GM18873 (cell line): ENCODE measurements around the gene EIF5.
A peak's percentile ranks its signal among the peaks of the same experiment; 100 is the strongest.

ENCODE experiments used
- ATAC-seq: cut with Tn5 transposase; IDR thresholded peaks from one replicate; pipeline ENCODE4 v1.9.1; 2021; ENCODE audit warnings: mild to moderate bottlenecking, moderate library complexity, moderate number of reproducible peaks; ENCODE audit not compliant: unreplicated experiment, low FRiP score

EIF5 gene

GRCh38 chr14:103360548-103360947 is 26.5 kb downstream of the EIF5 start:
- no peak for ATAC-seq

- ATAC-seq = no peak
Observed at GRCh38 chr14:103361867-103362266, 27.8 kb downstream of the EIF5 start.

- no peak for ATAC-seq
Observed at GRCh38 chr14:103362780-103363179, 28.7 kb downstream of the EIF5 start.

DNA sequence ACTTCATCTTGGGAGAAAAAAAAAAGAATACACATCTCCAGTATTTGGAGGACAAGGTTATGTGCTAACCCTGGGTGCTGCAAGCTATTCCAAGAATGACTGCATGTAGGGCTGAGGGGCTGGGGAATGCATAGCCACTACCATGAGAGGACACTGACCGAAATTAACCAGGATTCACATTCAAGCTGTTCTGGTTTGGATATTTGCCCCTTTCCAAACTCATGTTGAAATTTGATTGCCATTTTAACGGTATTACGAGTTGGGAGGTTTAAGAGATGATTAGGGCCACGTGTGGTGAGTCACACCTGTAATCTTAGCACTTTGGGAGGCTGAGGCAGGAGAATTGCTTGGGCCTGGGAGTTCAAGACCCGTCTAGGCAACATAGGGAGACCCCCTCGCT is 32.7 kb downstream of the EIF5 start:
- no peak for ATAC-seq

- ATAC-seq = no peak
Observed at GRCh38 chr14:103367995-103368394, 34.0 kb downstream of the EIF5 start.

- ATAC-seq = no peak
Observed at GRCh38 chr14:103370087-103370486, 36.0 kb downstream of the EIF5 start.

- no peak for ATAC-seq
Observed at GRCh38 chr14:103372017-103372416, 38.0 kb downstream of the EIF5 start.

GRCh38 chr14:103372552-103373304 is 38.7 kb downstream of the EIF5 start:
- no peak for ATAC-seq

DNA sequence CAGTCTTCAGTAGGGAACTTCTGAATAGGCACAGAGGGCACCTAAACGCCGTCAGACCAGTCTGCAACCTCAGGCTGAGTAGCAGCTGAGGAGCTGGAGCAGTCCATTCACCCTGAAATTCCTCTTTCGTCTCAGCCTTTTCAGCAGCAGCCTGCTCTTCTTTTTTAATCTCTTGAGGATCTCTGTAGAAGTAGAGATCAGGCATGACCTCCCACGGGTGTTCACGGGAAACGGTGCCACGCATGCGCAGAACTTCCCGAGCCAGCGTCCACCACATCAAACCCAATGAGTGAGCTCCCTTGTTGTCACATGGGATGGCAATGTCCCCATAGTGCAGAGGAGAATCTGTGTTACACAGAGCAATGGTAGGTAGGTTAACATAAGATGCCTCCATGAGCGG is 40.1 kb downstream of the EIF5 start:
- ATAC-seq = no peak

DNA sequence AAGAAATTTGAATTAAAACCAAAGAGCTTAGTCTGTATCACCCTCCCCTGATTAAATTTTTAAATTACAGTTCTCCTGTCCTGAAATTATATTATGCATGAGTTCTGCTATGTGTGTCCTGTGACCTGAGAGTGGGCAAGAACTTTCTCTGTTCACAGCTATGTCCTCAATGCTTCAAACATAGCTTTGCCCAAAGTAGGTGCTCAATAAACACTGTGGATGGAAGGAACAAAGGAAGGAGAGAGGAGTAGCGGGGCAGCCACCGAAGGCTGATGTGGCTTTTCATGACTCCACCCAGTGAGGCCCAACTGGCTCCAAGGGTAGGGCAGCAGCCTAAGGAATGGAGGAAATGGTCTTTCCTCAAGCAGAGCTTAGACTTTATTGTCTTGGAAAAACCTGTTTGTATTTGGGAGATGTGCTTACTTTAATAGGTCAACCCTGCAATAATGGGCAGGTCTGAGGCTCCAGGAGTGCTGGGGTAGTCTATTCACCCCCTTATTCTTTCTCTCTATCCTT is 43.5 kb downstream of the EIF5 start:
- ATAC-seq = no peak

- ATAC-seq = no peak
Observed at GRCh38 chr14:103378038-103378854, 44.2 kb downstream of the EIF5 start.

DNA sequence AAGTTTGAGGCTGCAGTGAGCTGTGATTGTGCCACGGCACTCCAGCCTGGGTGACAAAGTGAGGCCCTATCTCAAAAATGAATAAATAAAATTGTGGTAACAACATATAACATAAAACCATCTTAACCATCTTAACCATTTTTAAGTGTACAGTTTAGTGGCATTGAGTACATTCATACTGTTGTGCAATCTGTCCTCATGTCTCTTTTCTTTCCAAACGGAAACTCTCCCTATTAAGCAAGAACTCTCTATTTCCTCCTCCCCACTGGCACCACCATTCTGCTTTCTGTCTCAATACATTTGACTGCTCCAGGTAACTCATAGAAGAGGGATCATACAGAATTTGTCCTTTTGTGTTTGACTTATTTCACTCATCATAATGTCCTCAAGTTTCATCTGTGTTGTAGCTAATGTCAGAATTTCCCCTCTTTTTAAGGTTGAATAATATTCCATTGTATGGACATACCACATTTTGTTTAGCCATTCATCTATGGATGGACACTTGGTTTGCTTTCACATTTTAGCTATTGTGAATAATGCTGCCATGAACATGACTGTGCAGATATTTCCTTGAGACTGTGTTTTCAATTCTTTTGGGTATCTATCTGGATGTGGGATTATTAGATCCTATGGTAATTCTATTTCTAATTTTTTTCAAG is 46.8 kb downstream of the EIF5 start:
- ATAC-seq = no peak

DNA sequence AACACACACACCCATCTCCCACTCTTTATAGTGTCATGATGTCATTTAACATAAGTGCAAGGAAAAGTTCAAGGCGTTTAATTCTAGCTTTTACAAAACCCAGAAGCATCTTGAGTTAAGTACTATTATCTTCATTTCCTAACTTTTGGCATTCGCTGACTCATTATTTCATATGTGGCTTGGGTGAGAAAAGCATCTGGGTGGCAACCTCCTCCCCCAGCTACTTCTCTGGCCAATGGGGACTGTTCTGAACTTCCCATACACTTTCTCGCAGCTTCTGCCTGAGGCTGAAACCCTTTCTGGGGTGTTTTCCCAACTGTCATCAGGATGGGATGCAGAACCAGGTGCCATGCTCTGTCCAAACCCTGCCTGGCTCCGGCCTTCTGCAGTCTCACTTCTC is 48.3 kb downstream of the EIF5 start:
- no peak for ATAC-seq

DNA sequence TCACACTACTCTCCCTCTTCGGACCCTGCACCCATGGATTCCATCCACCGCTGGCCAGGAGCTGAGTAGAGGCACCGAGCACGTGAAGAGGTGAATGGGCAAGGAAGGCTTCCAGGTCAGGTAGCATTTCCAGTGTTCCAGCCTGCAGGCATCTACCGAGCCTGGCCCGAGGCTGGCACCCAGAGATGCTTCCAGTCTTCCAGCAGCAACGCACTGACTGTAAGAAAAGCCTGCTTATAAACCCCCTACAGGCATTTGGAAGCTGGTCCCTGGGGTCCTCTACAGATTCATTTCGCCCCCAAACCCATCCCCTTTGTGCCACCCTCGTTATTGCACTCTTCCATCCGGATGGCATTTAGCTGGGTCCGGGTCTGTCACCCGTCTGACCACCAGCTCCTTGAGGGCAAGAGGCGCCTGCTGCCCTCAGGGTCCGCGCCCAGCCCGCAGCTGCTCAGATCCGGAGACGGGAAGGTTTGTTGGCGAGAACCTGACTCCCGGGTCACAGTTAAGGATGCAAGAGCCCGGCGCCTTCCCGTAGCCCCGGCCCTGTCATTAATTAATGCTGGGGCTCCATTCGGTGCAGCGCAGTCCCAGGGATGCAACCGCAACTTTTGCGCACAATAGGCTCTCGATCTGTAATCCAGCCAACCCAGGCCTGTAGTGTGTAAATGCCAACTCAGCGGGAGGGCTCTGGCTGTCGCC is 50.6 kb downstream of the EIF5 start:
- ATAC-seq = no peak

DNA sequence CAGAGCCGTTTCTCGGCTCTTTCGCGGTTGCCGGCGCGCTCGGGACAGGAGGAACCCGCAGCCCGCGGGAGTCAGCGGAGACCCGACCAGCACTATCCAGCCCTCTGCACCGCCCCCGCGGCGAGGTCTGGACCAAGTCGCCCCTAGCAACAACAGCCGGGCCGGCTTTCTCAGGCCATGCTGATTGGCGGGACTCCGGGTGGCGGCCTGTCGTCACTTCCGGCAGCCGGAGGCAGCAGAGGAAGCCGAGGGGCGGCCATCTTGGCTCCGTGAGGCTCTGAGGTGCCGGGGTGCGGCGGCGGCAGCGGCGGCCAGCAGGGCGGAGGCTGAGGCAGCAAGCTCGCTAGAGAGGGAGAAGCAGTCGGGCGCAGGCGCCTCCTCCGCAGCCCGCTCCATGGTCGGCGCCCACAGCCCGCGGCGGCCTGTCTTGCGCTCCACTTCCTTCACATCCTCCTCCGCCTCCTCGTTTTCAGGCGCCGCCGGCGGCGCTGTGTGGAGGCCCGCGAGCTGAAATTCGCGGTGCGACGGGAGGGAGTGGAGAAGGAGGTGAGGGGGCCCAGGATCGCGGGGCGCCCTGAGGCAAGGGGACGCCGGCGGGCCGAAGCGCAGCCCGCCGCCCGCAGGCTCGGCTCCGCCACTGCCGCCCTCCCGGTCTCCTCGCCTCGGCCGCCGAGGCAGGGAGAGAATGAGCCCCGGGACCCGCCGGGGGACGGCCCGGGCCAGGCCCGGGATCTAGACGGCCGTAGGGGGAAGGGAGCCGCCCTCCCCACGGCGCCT is 51.3 kb downstream of the EIF5 start, which contains the start of gene MARK3:
TSS of gene MARK3 (plus strand) at position 264 of the 777 bp plus-strand sequence. CDS start 615 bp downstream, outside the sequence.
- peak; percentile 87 for ATAC-seq

GRCh38 chr14:103385929-103386712 is 52.1 kb downstream of the EIF5 start:
- ATAC-seq = peak; percentile 7

- no peak for ATAC-seq
Observed at GRCh38 chr14:103386713-103387329, 52.8 kb downstream of the EIF5 start.

GRCh38 chr14:103388664-103389063 is 54.6 kb downstream of the EIF5 start:
- ATAC-seq = no peak
